Body of pancreas (tissue), 4 donors: ENCODE measurements around the gene DNAJC11.

ENCODE experiments used
- POLR2A ChIP-seq, 3 donors: fragments of 450-650 bp; IDR thresholded peaks; one replicate each; pipeline ENCODE4 v1.6.1; 2016; ENCODE audit warnings: antibody characterized with exemption in 3 of 3, mild to moderate bottlenecking in 2 of 3
- TF ChIP-seq, protein P1 (sequence below), 7 experiments: fragments of 450-650 bp in 4 of 7; fragments of 200-600 bp in 3 of 7; sonication (generic) in 3 of 7; IDR thresholded peaks; one replicate each; pipeline ENCODE4 v1.5.1; 2016 to 2019; ENCODE audit warnings: antibody characterized with exemption in 7 of 7

DNA sequence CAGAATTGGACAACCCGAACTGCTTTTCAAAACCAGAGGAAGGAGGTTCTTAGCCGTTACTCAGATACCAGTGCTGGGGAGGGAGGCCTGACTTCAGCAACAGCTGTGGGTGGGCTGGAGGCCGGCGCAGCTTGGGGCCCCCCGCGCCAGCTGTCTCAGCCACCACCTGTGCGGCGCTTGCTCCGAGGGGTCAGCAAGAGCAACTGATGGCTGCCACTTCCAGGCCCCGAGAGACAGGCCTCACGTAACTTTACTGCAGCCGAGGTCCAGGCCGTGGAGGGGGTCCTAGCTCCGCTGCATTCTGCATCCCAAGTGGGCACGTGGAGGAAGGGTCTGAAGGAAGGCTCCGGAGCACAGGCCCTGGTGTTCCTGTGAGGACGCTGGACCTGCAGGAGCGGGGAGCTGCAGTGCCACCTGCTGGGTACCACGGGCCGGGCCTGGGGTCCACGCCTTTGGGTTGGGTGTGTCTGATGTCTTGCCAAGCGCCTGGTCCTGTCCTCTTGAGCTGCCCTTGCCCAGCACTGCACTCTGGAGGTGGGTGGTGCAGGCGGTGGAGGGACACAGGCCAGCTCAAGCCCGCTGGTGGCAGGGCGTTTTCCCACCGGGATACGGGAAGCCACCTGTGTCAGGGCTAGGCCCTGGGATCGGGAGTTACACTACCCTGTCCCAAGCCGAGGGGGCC, 67.1 kb downstream of the DNAJC11 start:
- TF ChIP-seq, protein P1, sequence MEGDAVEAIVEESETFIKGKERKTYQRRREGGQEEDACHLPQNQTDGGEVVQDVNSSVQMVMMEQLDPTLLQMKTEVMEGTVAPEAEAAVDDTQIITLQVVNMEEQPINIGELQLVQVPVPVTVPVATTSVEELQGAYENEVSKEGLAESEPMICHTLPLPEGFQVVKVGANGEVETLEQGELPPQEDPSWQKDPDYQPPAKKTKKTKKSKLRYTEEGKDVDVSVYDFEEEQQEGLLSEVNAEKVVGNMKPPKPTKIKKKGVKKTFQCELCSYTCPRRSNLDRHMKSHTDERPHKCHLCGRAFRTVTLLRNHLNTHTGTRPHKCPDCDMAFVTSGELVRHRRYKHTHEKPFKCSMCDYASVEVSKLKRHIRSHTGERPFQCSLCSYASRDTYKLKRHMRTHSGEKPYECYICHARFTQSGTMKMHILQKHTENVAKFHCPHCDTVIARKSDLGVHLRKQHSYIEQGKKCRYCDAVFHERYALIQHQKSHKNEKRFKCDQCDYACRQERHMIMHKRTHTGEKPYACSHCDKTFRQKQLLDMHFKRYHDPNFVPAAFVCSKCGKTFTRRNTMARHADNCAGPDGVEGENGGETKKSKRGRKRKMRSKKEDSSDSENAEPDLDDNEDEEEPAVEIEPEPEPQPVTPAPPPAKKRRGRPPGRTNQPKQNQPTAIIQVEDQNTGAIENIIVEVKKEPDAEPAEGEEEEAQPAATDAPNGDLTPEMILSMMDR (IDR thresholded peaks at IDR 0.05): peak; percentile 8 to 67 (median 51)
- TF ChIP-seq POLR2A (IDR thresholded peaks at IDR 0.05): no peak
